NCI-H748 treated with DMSO at 0.1 percent for 48 hours (cell line): ENCODE measurements around the gene GNMT.

ENCODE experiments used
- DNase-seq: peaks from one replicate; lab custom pipeline; 2025; lab: John Stamatoyannopoulos, UW

GNMT gene

GRCh38 chr6:43013097-43013842 is 52.7 kb downstream of the GNMT start:
- DNase-seq = peak; percentile 38
